K562 (cell line): ENCODE data around the gene TREH. TPM values are rescaled to one million over a fixed set of nuclear protein-coding genes. Genes with fewer than 3 reads are reported as not detected.

Experiments
- ATF4 ChIP-seq: fragments of 450-650 bp; formaldehyde crosslinking; IDR thresholded peaks from 2 replicates; pipeline ENCODE4 v1.4.0; 2022; ENCODE audit warnings: mild to moderate bottlenecking, moderate library complexity
- BCLAF1 ChIP-seq, 2 experiments: fragments of 450-650 bp in 1 of 2; IDR thresholded peaks; 2 replicates each; pipeline ENCODE4 v1.6.1; 2011 to 2017; ENCODE audit warnings: low read depth in 2 of 2, antibody characterized with exemption in 1 of 2, borderline replicate concordance in 1 of 2, low read length in 1 of 2, mild to moderate bottlenecking in 1 of 2, mixed read lengths in 1 of 2; ENCODE audit not compliant: control insufficient read depth in 1 of 2
- DACH1 ChIP-seq: fragments of 450-650 bp; IDR thresholded peaks from 2 replicates; pipeline ENCODE4 v1.6.1; 2018; ENCODE audit not compliant: partially characterized antibody
- EHMT2 ChIP-seq: fragments of 450-650 bp; IDR thresholded peaks from 2 replicates; pipeline ENCODE4 v1.6.1; 2018; ENCODE audit warnings: antibody characterized with exemption
- ETS1 ChIP-seq: conservative IDR thresholded peaks from 2 replicates; pipeline ENCODE4 v1.6.1; 2011; ENCODE audit warnings: low read depth, mild to moderate bottlenecking, low read length; ENCODE audit not compliant: control insufficient read depth
- MTA1 ChIP-seq: fragments of 450-650 bp; IDR thresholded peaks from 2 replicates; pipeline ENCODE4 v1.6.1; 2017; ENCODE audit warnings: borderline replicate concordance
- NCOA2 ChIP-seq, 2 experiments: fragments of 450-650 bp; IDR thresholded peaks; 2 replicates each; pipeline ENCODE4 v1.6.1; 2018; ENCODE audit warnings: mild to moderate bottlenecking in 2 of 2, moderate library complexity in 1 of 2; ENCODE audit not compliant: partially characterized antibody in 2 of 2
- RFX1 ChIP-seq: fragments of 450-650 bp; IDR thresholded peaks from 2 replicates; pipeline ENCODE4 v1.6.1; 2016; ENCODE audit warnings: mild to moderate bottlenecking, moderate library complexity
- RUNX1 ChIP-seq: sonication (generic); IDR thresholded peaks from 2 replicates; pipeline ENCODE4 v1.6.1; 2016; ENCODE audit warnings: antibody characterized with exemption, low read depth
- TRIM28 ChIP-seq: fragments of 450-650 bp; IDR thresholded peaks from 2 replicates; pipeline ENCODE4 v1.6.1; 2017
- ZNF311 ChIP-seq: fragments of 250-450 bp; sonication (Bioruptor Pico); IDR thresholded peaks from 2 replicates; pipeline ENCODE4 v1.4.0; 2020; ENCODE audit warnings: mild to moderate bottlenecking, moderate library complexity
- ZNF445 ChIP-seq: fragments of 250-450 bp; sonication (Bioruptor Pico); IDR thresholded peaks from 2 replicates; pipeline ENCODE4 v1.4.0; 2020; ENCODE audit warnings: low read depth, mild to moderate bottlenecking, moderate library complexity
- ZNF639 ChIP-seq, 2 experiments: fragments of 200-800 bp in 1 of 2; sonication (Bioruptor generic) in 1 of 2; sonication (generic) in 1 of 2; formaldehyde crosslinking in 1 of 2; IDR thresholded peaks in 1 of 2; conservative IDR thresholded peaks in 1 of 2; 2 replicates each; pipeline versions ENCODE4 v1.5.0 to v1.6.1; 2016 to 2020; ENCODE audit warnings: missing compliant biosample characterization in 1 of 2, missing genetic modification characterization in 1 of 2, missing genetic modification reagents in 1 of 2
- ZNF780A ChIP-seq: fragments of 250-450 bp; sonication (Bioruptor Pico); IDR thresholded peaks from 2 replicates; pipeline ENCODE4 v1.5.0; 2021; ENCODE audit warnings: mild to moderate bottlenecking
- polyA plus RNA-seq, 8 experiments: library from polyadenylated mRNA; depleted of rRNA in 4 of 8; stranded (reverse) in 5 of 8; unstranded in 3 of 8; fragments of >200 nt; fragmentation: Nextera tagmentation in 2 of 8; fragmentation: Illumina TruSeq in 1 of 8; extraction: Ambion mirVana in 2 of 8; extraction: Trizol in 1 of 8; gene quantifications; 2 replicates each; pipeline versions ENCODE4 v1.2.1 to v1.2.3, GENCODE V29; 2011 to 2014; ENCODE audit warnings: inconsistent platforms in 1 of 8, missing spikeins in 1 of 8
- total RNA-seq, 7 experiments: library from RNA; depleted of rRNA in 6 of 7; stranded (reverse); fragments of >200 nt in 6 of 7; fragmentation: Illumina TruSeq in 2 of 7; extraction: Trizol in 2 of 7; gene quantifications; 2 replicates each; pipeline versions ENCODE4 v1.2.1 to v1.2.3, GENCODE V29; 2011 to 2021; ENCODE audit warnings: low replicate concordance in 1 of 7
- TF ChIP-seq, protein P1 (sequence below): fragments of 250-450 bp; sonication (Bioruptor Pico); IDR thresholded peaks from 2 replicates; pipeline ENCODE4 v1.4.0; 2020; ENCODE audit warnings: borderline replicate concordance

TREH gene
- total and polyA plus RNA-seq, 9 of the 15 experiments (the other 6 are each of a cell fraction or from before 2014, with no cell fraction given): 0.09 to 0.20 (median 0.11) TPM; not detected in 6

DNA sequence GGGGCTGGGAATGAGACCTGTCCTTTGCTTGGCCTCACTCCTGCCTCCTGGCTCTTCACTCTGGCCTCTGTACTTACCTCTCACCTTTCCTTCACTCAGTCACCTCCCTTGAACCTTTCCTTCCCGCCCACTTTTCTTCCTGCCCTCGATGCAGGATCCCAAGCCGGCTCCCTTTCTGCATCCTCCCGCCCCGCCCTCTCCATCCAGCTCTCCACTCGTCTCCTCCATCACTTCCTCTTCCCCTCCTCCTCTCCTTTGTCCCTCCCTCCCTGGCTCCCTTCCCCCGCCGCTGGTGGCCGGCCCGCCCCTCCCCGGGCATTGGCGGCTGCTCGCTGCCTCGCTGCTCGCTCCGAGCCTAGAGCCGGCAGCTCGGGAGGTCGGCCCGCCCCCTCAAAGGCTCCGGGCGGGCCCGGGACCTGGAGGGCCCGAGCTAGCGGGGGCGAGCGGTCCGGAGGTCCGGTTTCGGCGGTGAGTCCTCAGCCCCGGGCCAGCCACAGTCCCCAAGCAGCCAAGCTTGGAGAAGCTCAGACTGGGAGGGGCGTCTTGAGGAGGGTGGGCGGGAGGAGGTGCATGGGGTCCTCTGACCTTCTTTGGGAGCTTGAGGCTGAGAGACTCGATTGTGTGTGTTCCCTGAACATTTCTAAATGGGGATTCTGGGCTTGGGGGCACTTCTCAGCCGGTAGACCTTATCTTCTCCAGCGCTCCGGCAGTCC lies 58.2 kb downstream of the TREH start (continued):
- TF ChIP-seq BCLAF1 (IDR thresholded peaks at IDR 0.05; ENCODE audit: borderline replicate concordance in 1 of 2, control insufficient read depth in 1 of 2, low read depth in 2 of 2, low read length in 1 of 2) (no peak), NCOA2 (IDR thresholded peaks at IDR 0.05; ENCODE audit: partially characterized antibody in 2 of 2) (no peak), ZNF445 (CRISPR knock-in tag) (no peak), RUNX1 (no peak), RFX1 (no peak), ZNF311 (CRISPR knock-in tag) (no peak), ETS1 (0 out of 2 replicates have a peak, but pooled peaks have one; percentile 17), ZNF639 (CRISPR knock-in tag; conservative IDR thresholded peaks at IDR 0.05 in 1 of 2, IDR thresholded peaks at IDR 0.05 in 1 of 2) (no peak), ZNF780A (no peak), EHMT2 (no peak), MTA1 (peak; percentile 75; the same call in 1 of the 2 replicates), DACH1 (no peak), ATF4 (CRISPR knock-in tag) (no peak), TRIM28 (no peak)
- TF ChIP-seq, protein P1, sequence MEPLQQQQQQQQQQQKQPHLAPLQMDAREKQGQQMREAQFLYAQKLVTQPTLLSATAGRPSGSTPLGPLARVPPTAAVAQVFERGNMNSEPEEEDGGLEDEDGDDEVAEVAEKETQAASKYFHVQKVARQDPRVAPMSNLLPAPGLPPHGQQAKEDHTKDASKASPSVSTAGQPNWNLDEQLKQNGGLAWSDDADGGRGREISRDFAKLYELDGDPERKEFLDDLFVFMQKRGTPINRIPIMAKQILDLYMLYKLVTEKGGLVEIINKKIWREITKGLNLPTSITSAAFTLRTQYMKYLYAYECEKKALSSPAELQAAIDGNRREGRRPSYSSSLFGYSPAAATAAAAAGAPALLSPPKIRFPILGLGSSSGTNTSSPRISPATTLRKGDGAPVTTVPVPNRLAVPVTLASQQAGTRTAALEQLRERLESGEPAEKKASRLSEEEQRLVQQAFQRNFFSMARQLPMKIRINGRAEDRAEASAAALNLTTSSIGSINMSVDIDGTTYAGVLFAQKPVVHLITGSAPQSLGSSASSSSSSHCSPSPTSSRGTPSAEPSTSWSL (CRISPR knock-in tag): no peak
